MM.1S (cell line): Measurements from ENCODE around the gene SEMA3C.

Experiments used
- DNase-seq: peaks from one replicate; pipeline ENCODE4 v3.0.0-alpha.2; 2015
- H2AFZ ChIP-seq: fragments of 300-600 bp; sonication (generic); 2 replicates; pipeline ENCODE4 v1.6.0; 2016; ENCODE audit warnings: antibody characterized with exemption, low read length
- H3F3A ChIP-seq: fragments of 300-600 bp; sonication (generic); 2 replicates; pipeline ENCODE4 v1.6.1; 2016; ENCODE audit warnings: mild to moderate bottlenecking, antibody characterized with exemption, low read length, moderate library complexity, mixed read lengths; ENCODE audit not compliant: insufficient read depth
- H3K27ac ChIP-seq: fragments of 300-600 bp; sonication (generic); 2 replicates; pipeline ENCODE4 v1.5.1; 2016; ENCODE audit warnings: mild to moderate bottlenecking, low read length
- H3K27me3 ChIP-seq: fragments of 300-600 bp; sonication (generic); replicated peaks from 2 replicates; pipeline ENCODE4 v1.6.0; 2016; ENCODE audit warnings: low read length; ENCODE audit not compliant: insufficient read depth
- H3K36me3 ChIP-seq: fragments of 300-600 bp; sonication (generic); replicated peaks from 2 replicates; pipeline ENCODE4 v1.6.1; 2016; ENCODE audit warnings: mild to moderate bottlenecking, low read length, mixed read lengths; ENCODE audit not compliant: insufficient read depth
- H3K4me1 ChIP-seq: fragments of 300-600 bp; sonication (generic); 2 replicates; pipeline ENCODE4 v1.6.1; 2016; ENCODE audit warnings: low read length, mixed read lengths
- H3K4me2 ChIP-seq: fragments of 300-600 bp; sonication (generic); 2 replicates; pipeline ENCODE4 v1.6.0; 2016; ENCODE audit warnings: low read depth, low read length
- H3K4me3 ChIP-seq: fragments of 300-600 bp; sonication (generic); 2 replicates; pipeline ENCODE4 v1.5.1; 2016; ENCODE audit warnings: low read length, mixed read lengths
- H3K79me2 ChIP-seq: fragments of 300-600 bp; sonication (generic); 2 replicates; pipeline ENCODE4 v1.6.1; 2016; ENCODE audit warnings: mixed run types, low read length, mixed read lengths
- H3K9ac ChIP-seq: fragments of 300-600 bp; sonication (generic); 2 replicates; pipeline ENCODE4 v1.6.1; 2016; ENCODE audit warnings: low read length, mixed read lengths
- H3K9me2 ChIP-seq: fragments of 300-600 bp; sonication (generic); replicated peaks from 2 replicates; pipeline ENCODE4 v1.6.1; 2016; ENCODE audit warnings: mild to moderate bottlenecking, low read length, mixed read lengths; ENCODE audit not compliant: insufficient read depth
- H3K9me3 ChIP-seq: fragments of 300-600 bp; sonication (generic); replicated peaks from 2 replicates; pipeline ENCODE4 v1.6.1; 2016; ENCODE audit warnings: mild to moderate bottlenecking, low read length, mixed read lengths; ENCODE audit not compliant: insufficient read depth
- H4K20me1 ChIP-seq: fragments of 300-600 bp; sonication (generic); 2 replicates; pipeline ENCODE4 v1.6.1; 2016; ENCODE audit warnings: mild to moderate bottlenecking, low read length, moderate library complexity, mixed read lengths; ENCODE audit not compliant: insufficient read depth
- EZH2 ChIP-seq: fragments of 300-600 bp; sonication (generic); optimal IDR thresholded peaks from 2 replicates; pipeline ENCODE3; 2017; ENCODE audit warnings: low read depth, mild to moderate bottlenecking, antibody characterized with exemption, low read length, mixed read lengths
- EZH2phosphoT487 ChIP-seq: fragments of 300-600 bp; sonication (generic); IDR thresholded peaks from 2 replicates; pipeline ENCODE4 v1.6.1; 2018; ENCODE audit warnings: antibody characterized with exemption, low read length
- TF ChIP-seq, protein P1 (sequence below): fragments of 300-600 bp; sonication (generic); IDR thresholded peaks from 2 replicates; pipeline ENCODE4 v1.5.1; 2016; ENCODE audit warnings: antibody characterized with exemption, low read length, mixed read lengths

The SEMA3C gene

DNA sequence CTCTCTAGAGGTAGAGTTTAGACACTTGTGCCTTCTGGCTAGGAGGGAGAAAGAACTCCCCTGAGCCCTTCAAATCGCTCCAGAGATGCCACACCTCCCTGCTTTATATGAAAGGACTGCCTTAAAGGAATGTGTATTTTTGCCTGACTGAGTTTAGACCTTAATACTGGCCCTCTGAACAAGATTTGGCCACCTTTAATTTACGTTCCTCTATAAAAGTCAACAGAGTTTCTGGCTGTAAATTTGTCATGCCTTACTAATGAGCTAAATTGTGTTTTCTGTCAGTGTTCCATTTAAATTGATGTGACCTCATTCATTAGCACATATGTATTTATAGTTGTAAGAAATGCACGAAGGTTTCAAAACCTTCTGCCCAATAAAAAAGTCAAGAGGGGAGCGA lies 48.0 kb downstream of the SEMA3C start:
- no peaks in the 10 kb centered on the region for H3K9me3 ChIP-seq
- no peak overlapping the region for H3K4me2 ChIP-seq
- H4K20me1 ChIP-seq: no peaks in the 10 kb centered on the region
- no peaks in the 10 kb centered on the region for H3F3A ChIP-seq
- H3K79me2 ChIP-seq: no peaks in the 10 kb centered on the region
- H3K4me3 ChIP-seq: no peak overlapping the region
- no peaks in the 10 kb centered on the region for H3K4me1 ChIP-seq
- H3K36me3 ChIP-seq: no peaks in the 10 kb centered on the region
- H2AFZ ChIP-seq: no peak overlapping the region
- H3K9me2 ChIP-seq: no peaks in the 10 kb centered on the region
- TF ChIP-seq EZH2phosphoT487 (no peak), EZH2 (no peak)
- TF ChIP-seq, protein P1, sequence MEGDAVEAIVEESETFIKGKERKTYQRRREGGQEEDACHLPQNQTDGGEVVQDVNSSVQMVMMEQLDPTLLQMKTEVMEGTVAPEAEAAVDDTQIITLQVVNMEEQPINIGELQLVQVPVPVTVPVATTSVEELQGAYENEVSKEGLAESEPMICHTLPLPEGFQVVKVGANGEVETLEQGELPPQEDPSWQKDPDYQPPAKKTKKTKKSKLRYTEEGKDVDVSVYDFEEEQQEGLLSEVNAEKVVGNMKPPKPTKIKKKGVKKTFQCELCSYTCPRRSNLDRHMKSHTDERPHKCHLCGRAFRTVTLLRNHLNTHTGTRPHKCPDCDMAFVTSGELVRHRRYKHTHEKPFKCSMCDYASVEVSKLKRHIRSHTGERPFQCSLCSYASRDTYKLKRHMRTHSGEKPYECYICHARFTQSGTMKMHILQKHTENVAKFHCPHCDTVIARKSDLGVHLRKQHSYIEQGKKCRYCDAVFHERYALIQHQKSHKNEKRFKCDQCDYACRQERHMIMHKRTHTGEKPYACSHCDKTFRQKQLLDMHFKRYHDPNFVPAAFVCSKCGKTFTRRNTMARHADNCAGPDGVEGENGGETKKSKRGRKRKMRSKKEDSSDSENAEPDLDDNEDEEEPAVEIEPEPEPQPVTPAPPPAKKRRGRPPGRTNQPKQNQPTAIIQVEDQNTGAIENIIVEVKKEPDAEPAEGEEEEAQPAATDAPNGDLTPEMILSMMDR: no peak
- no peak for DNase-seq
- no peaks in the 10 kb centered on the region for H3K27me3 ChIP-seq
- no peak overlapping the region for H3K9ac ChIP-seq
- no peak overlapping the region for H3K27ac ChIP-seq

DNA sequence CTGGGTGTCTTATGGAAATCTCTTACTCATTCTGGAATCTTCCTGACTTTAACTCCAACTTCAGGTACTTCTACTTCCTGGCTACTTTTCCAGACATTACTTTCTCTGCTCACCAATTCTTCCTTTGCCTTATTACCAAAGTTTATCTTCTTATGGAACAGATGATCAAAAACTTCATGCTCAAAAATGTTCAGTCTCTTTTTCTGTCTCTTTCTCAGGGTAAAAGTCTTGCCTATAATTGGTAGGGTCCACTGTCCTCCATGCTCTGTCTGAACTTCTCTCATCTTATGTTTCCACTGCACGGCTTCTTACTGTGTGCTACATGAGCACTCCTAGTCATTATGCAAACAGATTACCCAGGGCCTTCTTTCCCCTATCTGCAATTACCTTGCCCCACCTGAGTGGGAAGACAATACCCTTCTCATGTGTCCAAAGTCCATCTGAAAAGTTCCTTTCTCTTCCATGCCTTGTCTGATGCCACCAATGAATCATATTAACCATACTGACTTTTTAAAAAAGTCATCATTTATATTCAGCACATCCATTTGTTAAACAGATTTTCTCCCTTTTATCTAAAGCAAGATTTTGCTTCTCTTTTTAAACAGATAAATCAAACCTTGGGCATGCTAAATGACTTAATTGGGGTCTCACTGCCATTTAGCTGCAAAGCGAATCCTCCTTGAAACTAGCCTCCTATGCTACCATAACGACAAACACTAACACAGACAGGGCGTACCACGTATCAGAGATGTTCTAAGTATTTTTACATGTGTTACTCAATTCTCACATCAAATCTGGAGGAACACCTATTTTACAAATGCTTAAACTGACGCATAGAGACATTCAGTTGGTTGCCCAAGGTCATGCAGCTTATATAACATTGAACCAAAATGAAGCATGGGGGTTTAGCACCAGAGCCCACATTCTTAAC lies 48.8 kb downstream of the SEMA3C start:
- DNase-seq: no peak
- Histone ChIP-seq H3K4me2 (no peak overlapping the region), H3K9ac (no peak overlapping the region), H3K79me2 (no peaks in the 10 kb centered on the region), H3K4me3 (no peak overlapping the region), H3K36me3 (no peaks in the 10 kb centered on the region), H2AFZ (no peak overlapping the region), H3K27me3 (no peaks in the 10 kb centered on the region), H3K9me3 (no peaks in the 10 kb centered on the region), H3K27ac (no peak overlapping the region), H4K20me1 (no peaks in the 10 kb centered on the region), H3K9me2 (no peaks in the 10 kb centered on the region), H3F3A (no peaks in the 10 kb centered on the region), H3K4me1 (no peaks in the 10 kb centered on the region)
- no peak for TF ChIP-seq EZH2
- TF ChIP-seq EZH2phosphoT487: no peak

DNA sequence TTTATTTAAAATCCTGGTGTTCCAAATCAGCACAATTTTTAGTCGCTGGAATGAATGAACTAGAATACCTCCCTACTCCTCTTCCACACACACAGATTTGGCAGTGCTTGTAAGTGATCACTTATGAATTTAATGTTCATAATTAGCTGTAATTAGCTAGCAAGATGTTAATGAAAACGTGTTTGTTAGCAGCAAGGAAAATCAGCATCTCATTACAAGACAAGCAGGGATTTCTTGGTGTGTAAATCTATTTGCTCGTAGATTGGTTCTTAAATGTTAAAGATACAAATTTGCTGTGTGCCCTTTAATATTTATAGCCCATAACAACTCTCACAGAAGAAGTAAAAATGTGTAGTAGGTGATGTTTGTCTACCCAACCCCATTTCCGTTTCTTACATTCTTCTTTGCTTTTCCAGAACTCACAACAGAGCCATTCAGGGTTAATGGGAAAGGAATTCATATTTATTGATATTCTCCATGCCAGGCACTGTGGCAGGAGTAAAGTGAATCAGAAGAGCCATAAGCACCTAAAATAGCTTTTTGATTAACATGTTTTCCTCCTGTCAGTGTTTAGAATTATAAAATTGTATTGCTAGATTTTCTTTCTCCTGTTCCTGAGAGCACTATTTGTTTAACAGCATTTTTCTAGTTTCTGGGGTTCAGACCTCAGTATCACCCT lies 49.6 kb downstream of the SEMA3C start:
- TF ChIP-seq, protein P1: no peak
- no peak for TF ChIP-seq EZH2phosphoT487
- no peak for TF ChIP-seq EZH2
- no peaks in the 10 kb centered on the region for H3K27me3 ChIP-seq
- H3K79me2 ChIP-seq: no peaks in the 10 kb centered on the region
- DNase-seq: no peak
- no peak overlapping the region for H3K27ac ChIP-seq
- no peaks in the 10 kb centered on the region for H3F3A ChIP-seq
- H3K4me1 ChIP-seq: no peaks in the 10 kb centered on the region
- H3K4me3 ChIP-seq: no peak overlapping the region
- no peaks in the 10 kb centered on the region for H3K9me3 ChIP-seq
- no peaks in the 10 kb centered on the region for H4K20me1 ChIP-seq
- no peak overlapping the region for H2AFZ ChIP-seq
- no peak overlapping the region for H3K4me2 ChIP-seq
- H3K9ac ChIP-seq: no peak overlapping the region
- H3K9me2 ChIP-seq: no peaks in the 10 kb centered on the region
- no peaks in the 10 kb centered on the region for H3K36me3 ChIP-seq
